Measurements from ENCODE around the gene ZNF274. TPM values are rescaled to one million over a fixed set of nuclear protein-coding genes. Genes with fewer than 3 reads are reported as not detected.

ZNF274 gene
- total and polyA plus RNA-seq, 9 of the 15 experiments (the other 6 are each of a cell fraction or from before 2014, with no cell fraction given): 5.2 to 37.0 (median 28.1) TPM

DNA sequence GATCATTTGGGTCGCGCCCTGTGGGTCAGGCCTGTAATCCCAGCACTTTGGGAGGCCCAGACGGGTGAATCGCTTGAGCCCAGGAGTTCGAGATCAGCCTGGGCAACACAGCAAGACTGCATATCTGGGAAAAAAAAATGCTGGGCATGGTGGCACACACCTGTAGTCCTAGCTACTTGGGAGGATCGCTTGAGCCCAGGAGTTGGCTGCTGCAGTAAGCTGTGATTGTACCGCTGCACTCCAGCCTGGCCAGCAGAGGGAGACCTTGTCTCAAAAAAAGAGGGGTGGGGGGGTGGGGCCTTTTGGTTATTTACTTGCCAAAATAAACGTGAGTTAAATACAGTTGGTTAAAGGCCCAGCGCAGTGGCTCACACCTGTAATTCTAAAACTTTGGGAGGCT lies 36.0 kb downstream of the ZNF274 start (continued):
- TF ChIP-seq, protein P1, sequence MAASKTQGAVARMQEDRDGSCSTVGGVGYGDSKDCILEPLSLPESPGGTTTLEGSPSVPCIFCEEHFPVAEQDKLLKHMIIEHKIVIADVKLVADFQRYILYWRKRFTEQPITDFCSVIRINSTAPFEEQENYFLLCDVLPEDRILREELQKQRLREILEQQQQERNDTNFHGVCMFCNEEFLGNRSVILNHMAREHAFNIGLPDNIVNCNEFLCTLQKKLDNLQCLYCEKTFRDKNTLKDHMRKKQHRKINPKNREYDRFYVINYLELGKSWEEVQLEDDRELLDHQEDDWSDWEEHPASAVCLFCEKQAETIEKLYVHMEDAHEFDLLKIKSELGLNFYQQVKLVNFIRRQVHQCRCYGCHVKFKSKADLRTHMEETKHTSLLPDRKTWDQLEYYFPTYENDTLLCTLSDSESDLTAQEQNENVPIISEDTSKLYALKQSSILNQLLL (CRISPR knock-in tag; IDR thresholded peaks at IDR 0.05; ENCODE audit: borderline replicate concordance): no peak
- TF ChIP-seq, protein P2, sequence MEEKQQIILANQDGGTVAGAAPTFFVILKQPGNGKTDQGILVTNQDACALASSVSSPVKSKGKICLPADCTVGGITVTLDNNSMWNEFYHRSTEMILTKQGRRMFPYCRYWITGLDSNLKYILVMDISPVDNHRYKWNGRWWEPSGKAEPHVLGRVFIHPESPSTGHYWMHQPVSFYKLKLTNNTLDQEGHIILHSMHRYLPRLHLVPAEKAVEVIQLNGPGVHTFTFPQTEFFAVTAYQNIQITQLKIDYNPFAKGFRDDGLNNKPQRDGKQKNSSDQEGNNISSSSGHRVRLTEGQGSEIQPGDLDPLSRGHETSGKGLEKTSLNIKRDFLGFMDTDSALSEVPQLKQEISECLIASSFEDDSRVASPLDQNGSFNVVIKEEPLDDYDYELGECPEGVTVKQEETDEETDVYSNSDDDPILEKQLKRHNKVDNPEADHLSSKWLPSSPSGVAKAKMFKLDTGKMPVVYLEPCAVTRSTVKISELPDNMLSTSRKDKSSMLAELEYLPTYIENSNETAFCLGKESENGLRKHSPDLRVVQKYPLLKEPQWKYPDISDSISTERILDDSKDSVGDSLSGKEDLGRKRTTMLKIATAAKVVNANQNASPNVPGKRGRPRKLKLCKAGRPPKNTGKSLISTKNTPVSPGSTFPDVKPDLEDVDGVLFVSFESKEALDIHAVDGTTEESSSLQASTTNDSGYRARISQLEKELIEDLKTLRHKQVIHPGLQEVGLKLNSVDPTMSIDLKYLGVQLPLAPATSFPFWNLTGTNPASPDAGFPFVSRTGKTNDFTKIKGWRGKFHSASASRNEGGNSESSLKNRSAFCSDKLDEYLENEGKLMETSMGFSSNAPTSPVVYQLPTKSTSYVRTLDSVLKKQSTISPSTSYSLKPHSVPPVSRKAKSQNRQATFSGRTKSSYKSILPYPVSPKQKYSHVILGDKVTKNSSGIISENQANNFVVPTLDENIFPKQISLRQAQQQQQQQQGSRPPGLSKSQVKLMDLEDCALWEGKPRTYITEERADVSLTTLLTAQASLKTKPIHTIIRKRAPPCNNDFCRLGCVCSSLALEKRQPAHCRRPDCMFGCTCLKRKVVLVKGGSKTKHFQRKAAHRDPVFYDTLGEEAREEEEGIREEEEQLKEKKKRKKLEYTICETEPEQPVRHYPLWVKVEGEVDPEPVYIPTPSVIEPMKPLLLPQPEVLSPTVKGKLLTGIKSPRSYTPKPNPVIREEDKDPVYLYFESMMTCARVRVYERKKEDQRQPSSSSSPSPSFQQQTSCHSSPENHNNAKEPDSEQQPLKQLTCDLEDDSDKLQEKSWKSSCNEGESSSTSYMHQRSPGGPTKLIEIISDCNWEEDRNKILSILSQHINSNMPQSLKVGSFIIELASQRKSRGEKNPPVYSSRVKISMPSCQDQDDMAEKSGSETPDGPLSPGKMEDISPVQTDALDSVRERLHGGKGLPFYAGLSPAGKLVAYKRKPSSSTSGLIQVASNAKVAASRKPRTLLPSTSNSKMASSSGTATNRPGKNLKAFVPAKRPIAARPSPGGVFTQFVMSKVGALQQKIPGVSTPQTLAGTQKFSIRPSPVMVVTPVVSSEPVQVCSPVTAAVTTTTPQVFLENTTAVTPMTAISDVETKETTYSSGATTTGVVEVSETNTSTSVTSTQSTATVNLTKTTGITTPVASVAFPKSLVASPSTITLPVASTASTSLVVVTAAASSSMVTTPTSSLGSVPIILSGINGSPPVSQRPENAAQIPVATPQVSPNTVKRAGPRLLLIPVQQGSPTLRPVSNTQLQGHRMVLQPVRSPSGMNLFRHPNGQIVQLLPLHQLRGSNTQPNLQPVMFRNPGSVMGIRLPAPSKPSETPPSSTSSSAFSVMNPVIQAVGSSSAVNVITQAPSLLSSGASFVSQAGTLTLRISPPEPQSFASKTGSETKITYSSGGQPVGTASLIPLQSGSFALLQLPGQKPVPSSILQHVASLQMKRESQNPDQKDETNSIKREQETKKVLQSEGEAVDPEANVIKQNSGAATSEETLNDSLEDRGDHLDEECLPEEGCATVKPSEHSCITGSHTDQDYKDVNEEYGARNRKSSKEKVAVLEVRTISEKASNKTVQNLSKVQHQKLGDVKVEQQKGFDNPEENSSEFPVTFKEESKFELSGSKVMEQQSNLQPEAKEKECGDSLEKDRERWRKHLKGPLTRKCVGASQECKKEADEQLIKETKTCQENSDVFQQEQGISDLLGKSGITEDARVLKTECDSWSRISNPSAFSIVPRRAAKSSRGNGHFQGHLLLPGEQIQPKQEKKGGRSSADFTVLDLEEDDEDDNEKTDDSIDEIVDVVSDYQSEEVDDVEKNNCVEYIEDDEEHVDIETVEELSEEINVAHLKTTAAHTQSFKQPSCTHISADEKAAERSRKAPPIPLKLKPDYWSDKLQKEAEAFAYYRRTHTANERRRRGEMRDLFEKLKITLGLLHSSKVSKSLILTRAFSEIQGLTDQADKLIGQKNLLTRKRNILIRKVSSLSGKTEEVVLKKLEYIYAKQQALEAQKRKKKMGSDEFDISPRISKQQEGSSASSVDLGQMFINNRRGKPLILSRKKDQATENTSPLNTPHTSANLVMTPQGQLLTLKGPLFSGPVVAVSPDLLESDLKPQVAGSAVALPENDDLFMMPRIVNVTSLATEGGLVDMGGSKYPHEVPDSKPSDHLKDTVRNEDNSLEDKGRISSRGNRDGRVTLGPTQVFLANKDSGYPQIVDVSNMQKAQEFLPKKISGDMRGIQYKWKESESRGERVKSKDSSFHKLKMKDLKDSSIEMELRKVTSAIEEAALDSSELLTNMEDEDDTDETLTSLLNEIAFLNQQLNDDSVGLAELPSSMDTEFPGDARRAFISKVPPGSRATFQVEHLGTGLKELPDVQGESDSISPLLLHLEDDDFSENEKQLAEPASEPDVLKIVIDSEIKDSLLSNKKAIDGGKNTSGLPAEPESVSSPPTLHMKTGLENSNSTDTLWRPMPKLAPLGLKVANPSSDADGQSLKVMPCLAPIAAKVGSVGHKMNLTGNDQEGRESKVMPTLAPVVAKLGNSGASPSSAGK (IDR thresholded peaks at IDR 0.05): no peak
- TF ChIP-seq KLF6 (CRISPR knock-in tag; IDR thresholded peaks at IDR 0.05; ENCODE audit: borderline replicate concordance) (no peak), RBM22 (IDR thresholded peaks at IDR 0.05; ENCODE audit: low read depth, low read length, poor library complexity, severe bottlenecking) (no peak), XRCC5 (IDR thresholded peaks at IDR 0.05; ENCODE audit: low read depth, low read length) (no peak), RAD21 (CRISPR knock-in tag; conservative IDR thresholded peaks at IDR 0.05 in 1 of 2, IDR thresholded peaks at IDR 0.05 in 1 of 2) (peak in 1 of 2 experiments; percentile 34; a peak in 2 of 4 replicates)
- TF ChIP-seq, protein P3, sequence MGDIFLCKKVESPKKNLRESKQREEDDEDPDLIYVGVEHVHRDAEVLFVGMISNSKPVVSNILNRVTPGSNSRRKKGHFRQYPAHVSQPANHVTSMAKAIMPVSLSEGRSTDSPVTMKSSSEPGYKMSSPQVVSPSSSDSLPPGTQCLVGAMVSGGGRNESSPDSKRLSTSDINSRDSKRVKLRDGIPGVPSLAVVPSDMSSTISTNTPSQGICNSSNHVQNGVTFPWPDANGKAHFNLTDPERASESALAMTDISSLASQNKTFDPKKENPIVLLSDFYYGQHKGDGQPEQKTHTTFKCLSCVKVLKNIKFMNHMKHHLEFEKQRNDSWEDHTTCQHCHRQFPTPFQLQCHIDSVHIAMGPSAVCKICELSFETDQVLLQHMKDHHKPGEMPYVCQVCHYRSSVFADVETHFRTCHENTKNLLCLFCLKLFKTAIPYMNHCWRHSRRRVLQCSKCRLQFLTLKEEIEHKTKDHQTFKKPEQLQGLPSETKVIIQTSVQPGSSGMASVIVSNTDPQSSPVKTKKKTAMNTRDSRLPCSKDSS (IDR thresholded peaks at IDR 0.05; ENCODE audit: low read depth, partially characterized antibody): no peak
- TF ChIP-seq, protein P4, sequence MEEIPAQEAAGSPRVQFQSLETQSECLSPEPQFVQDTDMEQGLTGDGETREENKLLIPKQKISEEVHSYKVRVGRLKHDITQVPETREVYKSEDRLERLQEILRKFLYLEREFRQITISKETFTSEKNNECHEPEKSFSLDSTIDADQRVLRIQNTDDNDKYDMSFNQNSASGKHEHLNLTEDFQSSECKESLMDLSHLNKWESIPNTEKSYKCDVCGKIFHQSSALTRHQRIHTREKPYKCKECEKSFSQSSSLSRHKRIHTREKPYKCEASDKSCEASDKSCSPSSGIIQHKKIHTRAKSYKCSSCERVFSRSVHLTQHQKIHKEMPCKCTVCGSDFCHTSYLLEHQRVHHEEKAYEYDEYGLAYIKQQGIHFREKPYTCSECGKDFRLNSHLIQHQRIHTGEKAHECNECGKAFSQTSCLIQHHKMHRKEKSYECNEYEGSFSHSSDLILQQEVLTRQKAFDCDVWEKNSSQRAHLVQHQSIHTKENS (CRISPR knock-in tag; IDR thresholded peaks at IDR 0.05): no peak
- TF ChIP-seq, protein P5, sequence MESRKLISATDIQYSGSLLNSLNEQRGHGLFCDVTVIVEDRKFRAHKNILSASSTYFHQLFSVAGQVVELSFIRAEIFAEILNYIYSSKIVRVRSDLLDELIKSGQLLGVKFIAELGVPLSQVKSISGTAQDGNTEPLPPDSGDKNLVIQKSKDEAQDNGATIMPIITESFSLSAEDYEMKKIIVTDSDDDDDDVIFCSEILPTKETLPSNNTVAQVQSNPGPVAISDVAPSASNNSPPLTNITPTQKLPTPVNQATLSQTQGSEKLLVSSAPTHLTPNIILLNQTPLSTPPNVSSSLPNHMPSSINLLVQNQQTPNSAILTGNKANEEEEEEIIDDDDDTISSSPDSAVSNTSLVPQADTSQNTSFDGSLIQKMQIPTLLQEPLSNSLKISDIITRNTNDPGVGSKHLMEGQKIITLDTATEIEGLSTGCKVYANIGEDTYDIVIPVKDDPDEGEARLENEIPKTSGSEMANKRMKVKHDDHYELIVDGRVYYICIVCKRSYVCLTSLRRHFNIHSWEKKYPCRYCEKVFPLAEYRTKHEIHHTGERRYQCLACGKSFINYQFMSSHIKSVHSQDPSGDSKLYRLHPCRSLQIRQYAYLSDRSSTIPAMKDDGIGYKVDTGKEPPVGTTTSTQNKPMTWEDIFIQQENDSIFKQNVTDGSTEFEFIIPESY (CRISPR knock-in tag; IDR thresholded peaks at IDR 0.05): no peak
